ENCODE data around the gene ERF.

DNA sequence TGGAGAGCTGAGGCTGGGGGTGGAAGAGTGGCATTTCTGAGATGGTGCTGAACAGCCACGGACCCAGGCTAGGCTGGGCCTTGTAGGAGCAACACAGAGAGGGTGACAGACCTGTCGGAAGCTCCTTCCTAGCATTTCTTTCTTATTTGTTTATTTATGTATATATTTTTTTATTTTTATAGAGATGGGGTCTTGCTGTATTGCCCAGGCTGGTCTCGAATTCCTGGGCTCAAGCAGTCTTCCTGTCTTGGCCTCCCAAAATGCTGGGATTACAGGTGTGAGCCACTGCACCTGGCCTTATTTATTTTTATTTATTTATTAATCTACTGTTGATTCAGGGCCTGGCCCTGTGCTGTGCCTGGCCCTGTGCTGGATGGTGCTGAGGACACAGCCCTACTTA lies 20.6 kb upstream of the ERF start:
- TF ChIP-seq, protein P1, sequence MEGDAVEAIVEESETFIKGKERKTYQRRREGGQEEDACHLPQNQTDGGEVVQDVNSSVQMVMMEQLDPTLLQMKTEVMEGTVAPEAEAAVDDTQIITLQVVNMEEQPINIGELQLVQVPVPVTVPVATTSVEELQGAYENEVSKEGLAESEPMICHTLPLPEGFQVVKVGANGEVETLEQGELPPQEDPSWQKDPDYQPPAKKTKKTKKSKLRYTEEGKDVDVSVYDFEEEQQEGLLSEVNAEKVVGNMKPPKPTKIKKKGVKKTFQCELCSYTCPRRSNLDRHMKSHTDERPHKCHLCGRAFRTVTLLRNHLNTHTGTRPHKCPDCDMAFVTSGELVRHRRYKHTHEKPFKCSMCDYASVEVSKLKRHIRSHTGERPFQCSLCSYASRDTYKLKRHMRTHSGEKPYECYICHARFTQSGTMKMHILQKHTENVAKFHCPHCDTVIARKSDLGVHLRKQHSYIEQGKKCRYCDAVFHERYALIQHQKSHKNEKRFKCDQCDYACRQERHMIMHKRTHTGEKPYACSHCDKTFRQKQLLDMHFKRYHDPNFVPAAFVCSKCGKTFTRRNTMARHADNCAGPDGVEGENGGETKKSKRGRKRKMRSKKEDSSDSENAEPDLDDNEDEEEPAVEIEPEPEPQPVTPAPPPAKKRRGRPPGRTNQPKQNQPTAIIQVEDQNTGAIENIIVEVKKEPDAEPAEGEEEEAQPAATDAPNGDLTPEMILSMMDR (IDR thresholded peaks at IDR 0.05): no peak
- TF ChIP-seq POLR2A (IDR thresholded peaks at IDR 0.05): no peak

Data from right lobe of liver (tissue), 4 donors.